ENCODE results near the gene PLD4.
A peak's percentile ranks its signal among the peaks of the same experiment; 100 is the strongest.

The PLD4 gene

DNA sequence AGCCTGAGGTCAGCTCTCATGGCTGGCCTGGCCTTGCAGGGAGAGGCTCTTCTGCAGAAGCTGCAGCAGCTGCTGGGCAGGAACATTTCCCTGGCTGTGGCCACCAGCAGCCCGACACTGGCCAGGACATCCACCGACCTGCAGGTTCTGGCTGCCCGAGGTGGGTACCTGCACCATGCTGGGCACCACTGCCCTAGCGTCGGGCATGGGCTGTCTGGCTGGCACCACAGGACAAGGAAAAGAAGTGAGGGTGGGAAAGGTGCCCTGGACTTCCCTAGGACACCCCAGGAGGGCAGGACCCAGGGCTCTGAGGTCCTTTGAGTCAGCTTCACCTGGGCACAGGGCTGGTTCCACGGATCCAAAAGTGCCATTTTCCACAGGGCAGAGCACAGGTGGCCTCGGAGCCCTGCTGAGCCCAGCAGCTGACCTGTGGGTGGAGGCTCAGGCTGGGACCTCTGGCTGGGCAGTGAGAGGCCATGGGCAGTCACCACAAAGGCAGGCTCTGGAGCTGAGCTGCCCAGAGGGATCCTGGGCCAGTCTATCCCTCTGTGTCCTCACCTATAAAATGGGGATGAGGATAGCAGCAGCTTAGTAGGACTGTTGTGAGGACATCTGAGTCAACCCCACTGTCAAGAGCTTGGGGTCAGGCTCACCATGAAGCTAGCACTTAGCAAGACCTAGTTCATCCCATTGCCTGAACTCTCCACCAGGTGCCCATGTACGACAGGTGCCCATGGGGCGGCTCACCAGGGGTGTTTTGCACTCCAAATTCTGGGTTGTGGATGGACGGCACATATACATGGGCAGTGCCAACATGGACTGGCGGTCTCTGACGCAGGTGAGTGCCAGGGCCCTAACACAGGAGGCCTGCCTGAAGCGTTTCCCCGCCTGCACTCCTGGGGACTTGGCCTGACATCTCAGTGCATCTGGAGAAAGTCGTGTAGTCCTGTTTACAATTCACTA lies 4.9 kb downstream of the PLD4 start:
- no peak for DNase-seq (ENCODE audit: low spot score)

DNA sequence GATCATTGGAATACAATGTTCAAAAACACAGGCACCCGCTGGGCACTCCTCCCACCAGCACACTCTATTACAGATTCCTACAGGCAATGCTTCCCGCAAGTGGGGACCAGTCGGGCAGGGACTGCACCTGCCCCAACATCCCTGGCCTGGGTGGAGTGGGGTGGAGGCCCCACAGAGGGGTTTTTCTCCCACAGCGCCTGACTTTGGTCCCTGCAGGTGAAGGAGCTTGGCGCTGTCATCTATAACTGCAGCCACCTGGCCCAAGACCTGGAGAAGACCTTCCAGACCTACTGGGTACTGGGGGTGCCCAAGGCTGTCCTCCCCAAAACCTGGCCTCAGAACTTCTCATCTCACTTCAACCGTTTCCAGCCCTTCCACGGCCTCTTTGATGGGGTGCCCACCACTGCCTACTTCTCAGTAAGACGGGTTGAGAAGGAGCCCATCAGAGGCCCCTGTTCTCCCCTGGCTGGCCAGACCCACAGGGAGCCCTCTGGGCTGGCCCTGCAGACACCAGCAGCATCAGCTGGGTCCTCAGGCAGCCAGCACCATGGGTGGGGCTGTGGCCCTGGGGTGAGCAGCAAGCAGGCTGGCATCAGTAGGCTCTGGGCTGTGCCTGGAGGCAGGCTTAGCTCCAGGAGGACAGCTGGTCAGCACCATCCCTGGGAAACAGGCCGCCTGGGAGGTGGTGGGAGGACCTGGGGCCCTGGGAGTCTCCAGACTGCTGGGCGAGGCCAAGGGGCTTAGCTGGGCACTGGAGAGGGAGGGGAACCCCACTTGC lies 6.0 kb downstream of the PLD4 start:
- DNase-seq (ENCODE audit: low spot score): no peak

DNA sequence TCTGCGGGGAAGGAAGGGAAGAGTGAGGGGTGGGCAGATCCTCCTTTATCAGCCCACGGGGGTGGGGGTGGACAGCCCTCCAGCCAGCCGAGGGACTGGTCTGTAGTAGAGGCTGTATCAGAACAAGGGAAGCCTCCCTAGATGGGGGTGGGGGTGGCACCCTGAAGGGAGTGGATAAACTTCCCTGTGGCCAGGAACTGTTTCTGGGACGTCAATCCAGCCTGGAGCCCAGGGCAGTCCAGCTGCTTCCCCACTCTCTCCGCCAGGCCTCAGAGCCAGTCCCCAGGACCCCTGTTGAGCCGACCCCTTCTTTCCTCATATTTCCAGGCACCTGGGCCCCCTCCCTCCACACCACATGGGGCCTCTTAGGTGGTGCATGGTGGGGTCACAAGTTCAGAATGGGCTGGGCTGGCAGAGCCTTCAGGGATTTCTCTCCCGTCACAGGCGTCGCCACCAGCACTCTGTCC lies 6.7 kb downstream of the PLD4 start:
- no peak for DNase-seq (ENCODE audit: low spot score)

DNA sequence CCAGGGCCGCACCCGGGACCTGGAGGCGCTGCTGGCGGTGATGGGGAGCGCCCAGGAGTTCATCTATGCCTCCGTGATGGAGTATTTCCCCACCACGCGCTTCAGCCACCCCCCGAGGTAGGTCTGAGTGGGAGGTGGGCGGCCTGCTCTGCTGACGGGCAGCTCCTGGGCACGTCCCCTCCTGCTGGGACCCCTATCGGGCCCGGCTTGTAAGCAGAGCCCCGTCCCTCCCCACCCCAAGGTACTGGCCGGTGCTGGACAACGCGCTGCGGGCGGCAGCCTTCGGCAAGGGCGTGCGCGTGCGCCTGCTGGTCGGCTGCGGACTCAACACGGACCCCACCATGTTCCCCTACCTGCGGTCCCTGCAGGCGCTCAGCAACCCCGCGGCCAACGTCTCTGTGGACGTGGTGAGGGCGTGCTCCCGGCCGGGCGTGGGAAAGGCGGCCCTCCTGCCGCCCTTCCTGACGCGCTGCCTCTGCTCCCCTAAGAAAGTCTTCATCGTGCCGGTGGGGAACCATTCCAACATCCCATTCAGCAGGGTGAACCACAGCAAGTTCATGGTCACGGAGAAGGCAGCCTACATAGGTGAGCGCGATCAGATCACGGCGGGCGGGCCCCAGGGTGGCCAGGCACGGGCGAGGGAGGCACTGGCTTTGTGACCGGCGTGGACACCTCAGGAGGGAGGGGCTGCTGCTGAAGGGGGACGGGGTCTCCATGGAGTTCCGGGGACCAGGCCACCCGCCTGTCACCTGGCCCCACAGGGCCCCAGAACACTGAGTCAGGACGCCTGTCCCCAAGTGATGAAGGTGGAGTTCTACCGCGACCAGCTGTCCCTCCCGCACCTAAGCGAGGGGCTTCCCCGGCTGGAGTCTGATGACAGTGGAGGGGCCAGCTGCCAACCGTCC lies 7.3 kb downstream of the PLD4 start:
- no peak for DNase-seq (ENCODE audit: low spot score)

DNA sequence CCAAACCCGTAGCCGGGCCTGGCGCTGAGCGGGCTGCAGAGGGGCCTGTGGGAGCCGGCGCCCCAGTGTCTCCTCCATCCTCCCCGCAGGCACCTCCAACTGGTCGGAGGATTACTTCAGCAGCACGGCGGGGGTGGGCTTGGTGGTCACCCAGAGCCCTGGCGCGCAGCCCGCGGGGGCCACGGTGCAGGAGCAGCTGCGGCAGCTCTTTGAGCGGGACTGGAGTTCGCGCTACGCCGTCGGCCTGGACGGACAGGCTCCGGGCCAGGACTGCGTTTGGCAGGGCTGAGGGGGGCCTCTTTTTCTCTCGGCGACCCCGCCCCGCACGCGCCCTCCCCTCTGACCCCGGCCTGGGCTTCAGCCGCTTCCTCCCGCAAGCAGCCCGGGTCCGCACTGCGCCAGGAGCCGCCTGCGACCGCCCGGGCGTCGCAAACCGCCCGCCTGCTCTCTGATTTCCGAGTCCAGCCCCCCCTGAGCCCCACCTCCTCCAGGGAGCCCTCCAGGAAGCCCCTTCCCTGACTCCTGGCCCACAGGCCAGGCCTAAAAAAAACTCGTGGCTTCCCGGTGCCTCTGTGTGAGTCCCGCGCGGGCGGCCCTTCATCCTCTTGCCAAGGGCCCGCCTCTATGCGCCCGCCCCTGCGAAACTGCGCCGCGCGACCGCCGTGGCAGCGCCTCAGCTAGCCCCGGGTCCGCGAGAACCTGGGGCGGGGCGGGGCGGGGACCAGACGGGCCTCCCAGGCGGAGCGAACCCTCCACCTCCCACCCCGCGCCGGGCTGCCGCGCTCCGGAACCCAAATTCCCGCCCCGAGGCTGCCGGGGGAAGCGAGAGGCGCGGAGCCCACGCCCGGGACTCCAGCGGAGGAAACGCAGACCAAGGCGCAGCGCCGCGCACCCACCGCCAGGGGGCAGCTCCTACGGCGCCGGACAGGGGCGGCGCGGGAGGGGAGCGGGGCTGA lies 8.3 kb downstream of the PLD4 start:
- DNase-seq (ENCODE audit: low spot score): peak; percentile 90

DNA sequence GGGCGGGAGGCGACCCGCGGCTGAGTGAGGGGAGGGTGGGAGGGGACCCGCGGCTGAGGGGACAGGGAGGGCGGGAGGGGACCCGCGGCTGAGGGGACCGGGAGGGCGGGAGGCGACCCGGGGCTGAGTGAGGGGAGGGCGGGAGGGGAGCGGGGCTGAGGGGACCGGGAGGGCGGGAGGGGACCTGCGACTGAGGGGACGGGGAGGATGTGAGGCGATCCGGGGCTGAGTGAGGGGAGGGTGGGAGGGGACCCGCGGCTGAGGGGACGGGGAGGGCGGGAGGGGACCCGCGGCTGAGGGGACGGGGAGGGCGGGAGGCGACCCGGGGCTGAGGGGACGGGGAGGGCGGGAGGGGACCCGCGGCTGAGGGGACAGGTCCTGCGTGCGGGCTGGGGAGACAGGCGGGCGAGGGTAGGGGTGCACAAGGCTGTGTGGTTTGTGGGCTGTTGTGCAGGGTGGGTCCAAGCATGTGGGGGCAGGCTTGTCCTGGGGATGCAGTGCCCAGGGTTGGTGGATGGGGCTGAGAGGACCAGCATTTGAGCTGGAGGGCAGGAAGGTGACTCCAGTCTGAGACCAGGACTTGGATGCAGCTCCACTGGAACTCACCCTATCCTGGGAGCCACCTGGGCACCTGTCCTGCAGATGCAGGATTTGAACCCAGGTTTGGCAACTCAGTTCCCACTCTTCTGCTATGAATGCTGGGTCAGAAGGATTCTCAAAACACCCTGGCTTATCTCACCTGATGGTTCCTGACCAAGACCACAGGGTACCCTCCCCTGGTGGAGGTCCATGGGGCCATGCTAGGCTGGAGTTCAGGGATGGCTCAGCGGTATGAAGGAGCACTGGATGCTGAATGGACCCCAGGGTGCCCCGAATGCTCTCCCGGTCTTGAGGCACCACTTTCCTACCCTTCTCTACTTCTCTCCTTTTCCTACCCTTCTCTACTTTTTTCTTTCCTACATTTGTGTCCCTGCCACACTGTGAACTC lies 9.4 kb downstream of the PLD4 start:
- no peak for DNase-seq (ENCODE audit: low spot score)

DNA sequence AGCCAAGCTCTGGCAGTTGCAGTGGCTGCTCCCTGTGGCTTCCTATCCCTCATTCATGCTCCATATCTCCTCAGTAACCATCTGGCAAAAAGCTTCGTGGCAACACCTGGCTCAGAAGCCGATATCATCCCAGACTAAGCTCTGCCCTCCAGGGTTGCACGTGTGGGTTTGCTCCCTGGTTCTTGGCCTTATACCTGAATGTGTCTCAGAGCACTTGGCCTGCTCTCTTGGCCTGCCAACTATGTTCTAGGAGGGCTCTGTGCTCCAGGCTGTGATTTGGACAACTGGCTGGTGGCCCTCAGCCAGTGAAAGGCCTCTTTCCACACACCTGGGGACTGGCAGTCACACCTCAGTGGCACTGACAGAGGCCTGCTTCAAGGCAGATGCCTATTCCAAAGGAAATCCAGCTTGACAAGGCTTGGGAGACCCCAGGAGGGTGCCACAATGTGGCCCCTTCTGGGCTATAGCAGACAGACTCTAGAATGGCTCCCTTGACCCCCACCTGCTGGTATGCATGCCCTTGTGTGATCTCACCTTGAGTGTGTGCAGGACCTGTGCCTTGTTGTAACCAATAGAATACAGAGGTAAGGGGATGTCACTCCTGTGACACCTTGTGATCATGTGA lies 10.5 kb downstream of the PLD4 start:
- DNase-seq (ENCODE audit: low spot score): no peak

DNA sequence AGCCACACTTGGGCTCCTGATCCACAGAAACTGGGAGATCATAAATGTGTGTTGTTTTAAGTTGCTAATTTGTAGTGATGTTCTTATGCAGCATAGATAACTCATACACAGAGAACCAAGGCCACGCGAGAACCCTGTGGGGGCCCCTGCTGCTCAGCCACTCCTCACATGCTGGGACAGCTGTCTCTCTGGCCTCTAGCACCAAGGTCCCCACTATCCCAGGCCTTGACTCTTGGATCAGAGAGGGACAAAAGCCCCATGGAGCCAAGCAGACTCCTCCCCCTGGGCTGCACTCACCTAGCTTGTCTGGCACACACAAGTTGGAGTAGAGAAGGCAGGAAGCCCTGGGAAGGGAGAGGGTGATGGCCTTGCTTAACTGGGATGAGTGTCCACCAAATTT lies 11.3 kb downstream of the PLD4 start:
- DNase-seq (ENCODE audit: low spot score): no peak

DNA sequence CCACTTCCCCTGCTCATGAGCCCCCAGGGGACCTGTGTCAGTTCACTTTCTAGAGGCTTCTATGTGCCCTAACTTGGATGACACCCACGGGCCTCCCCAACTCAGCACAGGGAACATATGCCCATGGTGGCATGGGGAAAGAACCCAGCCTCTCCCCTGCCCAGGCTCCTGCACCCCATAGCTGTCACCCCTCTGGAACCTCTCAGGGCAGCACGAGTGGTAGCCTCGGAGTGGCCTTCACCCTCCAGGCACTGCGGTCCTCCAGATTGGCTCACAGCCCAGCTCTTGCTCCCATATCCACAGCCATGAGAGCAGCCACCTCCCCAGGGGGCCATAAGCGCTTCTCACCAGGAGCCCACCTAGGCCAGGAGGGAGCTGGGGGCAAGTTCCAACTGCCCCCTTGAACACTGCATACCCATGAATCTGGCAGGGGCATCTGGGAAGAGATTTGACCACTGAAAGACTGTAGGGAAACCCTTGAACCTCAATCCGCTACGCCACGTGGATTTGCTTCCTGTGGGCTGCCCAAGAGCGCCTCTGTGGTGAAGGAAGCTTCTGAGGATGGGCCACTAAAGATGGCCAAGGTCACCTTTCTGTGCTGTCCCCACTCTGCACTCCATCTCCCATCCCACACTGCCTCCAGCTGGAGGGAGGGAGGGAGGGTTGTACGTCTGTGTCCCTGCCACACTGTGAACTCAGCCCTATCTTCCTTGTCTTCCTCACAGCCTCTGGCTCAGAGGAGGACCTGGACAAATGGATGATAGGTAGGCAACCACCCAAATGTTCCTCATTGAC lies 11.9 kb downstream of the PLD4 start:
- DNase-seq (ENCODE audit: low spot score): no peak

DNA sequence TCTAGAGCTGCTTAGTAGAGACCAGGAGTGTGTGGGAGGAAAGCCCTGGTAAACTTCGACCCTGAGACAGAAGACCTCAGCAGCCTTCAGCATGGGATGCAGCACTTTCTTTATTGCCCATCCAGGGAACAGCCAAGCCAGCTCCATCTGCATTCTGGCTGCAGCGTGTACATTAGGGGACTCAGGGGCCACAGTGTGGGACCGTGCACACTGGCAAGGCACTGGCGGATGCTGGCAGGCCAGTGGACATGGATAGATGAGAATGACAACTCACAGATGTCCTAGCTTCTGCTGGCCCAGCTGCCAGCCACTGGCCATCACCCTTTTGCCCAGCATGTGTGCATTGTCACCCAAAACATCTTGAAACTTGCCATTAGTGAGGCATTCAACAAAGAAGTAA lies 12.5 kb downstream of the PLD4 start:
- no peak for DNase-seq (ENCODE audit: low spot score)

DNA sequence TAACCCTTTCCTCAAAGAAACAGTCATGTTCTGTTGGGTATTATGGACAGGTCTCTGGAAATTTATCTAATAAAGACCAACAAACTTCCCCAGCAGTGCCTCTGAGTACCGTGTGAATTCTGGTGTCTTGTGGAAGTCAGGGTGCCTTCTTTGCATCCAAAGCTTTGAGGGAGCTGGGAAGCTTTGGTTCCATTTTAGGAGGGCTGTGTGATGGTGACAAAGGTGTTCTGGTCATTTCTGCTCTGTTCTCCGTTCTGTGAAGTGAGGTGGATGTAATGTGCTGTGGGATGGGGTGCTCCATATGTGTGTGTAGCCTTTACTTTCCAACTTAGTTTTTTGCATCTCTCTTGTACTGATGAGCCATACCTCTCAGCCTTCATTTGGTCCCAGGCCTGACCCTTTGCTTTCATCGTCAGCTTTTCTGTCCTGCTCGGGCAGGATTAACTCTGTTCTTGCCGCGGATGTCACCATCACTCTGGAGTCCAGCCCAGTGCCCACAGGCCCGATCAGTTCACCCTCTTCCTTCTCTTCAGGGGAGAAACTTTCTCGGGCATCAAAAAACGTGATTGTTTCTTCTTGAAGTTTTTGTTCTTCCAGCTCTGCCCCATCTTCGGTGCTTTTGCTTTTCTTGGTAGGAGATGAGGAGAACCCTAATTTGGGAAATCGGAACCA lies 13.2 kb downstream of the PLD4 start:
- no peak for DNase-seq (ENCODE audit: low spot score)

DNA sequence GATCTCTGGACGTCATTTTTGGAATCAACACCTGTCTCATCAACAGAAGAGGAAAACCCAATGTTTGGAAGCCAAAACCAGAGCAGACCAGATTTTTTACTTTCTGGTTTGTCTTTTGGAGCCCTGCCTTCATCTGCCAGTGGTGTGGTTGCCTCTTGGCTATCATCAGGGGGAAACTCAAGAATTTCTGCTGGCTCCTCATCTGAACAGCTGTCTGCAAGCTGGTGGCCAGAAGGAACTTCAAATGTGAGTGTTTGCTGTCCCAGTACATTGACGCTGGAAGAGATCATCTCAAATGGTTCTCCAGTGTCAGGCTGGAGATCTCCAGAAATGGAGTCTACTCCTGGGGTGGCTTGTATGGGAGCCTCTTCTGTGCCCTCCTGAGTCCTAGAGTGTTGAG lies 13.8 kb downstream of the PLD4 start:
- no peak for DNase-seq (ENCODE audit: low spot score)

DNA sequence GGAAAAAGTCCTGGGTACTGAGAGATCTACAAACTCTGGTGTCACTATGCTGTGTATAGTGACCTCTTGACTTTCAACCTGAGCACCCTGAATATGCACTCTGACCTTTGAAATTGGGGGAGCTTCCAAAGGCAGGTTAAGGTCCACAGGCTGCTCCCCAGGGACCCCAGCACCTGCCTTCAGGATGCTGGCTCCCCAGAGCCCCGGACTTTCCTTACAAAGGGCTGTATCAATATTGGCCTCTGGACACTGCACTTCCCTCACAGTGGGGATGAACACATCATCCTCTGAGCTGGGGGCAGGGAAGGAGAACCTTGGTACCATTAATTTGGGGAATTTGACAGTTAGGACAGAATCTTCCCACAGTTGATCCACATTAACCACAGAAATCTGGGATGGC lies 14.3 kb downstream of the PLD4 start:
- no peak for DNase-seq (ENCODE audit: low spot score)

DNA sequence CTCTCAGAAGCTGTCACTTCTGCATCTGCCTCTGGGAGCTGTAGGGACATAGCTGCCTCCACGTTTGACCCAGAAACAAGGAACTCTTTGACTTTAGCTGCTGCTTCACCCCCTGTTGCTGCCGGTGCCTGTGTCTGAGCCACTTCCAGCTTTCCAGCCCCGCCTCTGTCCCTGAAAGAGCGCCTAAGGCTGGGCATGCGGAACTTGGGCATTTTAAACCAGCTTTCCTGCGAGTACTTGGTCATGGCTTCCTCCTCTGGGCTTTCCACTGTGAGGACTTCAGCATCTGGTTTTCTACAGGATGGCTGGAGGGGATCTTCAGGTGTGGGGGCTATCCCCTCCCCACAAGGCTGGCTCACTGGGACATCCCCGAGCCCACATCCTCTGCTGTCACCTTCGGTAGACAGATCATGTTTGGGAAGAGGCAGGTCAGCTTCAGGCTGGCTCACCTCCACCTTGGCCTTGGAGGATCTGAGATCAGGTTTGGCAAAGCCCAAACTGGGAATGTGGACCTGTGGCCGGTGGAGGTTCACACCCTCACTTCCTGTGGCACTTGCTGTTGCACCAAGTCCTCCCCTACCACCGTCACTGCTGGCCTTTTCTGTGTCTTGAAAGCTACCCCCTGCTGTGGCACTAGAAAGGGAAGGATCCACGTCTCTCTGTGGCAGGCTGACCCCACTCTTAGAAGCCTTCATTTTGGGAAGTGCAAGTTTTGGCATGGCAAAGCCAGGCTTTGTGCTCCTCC lies 15.2 kb downstream of the PLD4 start:
- no peak for DNase-seq (ENCODE audit: low spot score)

DNA sequence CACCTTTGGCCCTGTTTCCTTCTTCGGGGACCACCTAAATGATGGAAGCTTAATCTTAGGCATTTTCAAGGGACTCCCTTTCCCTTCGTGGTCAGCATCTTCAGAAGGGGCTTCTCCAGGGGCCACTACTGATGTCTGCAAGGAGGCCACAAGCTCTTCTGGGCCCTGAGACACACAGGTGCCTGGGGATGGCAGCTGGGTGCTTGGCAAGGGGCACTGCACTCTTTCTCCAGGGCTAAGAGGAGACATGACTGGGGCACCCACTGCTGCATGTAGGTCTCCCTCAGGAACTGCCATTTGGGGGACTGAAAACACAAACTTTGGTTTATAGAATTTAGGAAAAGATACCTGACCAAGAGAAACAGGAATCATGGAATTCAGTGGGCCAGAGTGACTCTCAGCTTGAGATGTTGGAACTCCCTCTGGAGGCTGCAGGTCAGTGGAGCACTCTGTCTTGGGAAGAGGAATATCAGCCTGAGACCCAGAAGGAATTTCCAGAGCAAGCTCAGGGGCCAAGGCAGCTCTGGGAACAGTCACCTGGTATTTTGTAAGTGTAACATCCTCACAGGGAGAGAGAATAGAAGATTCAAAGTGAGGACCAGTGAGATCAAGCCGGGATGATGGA lies 16.0 kb downstream of the PLD4 start:
- no peak for DNase-seq (ENCODE audit: low spot score)

DNA sequence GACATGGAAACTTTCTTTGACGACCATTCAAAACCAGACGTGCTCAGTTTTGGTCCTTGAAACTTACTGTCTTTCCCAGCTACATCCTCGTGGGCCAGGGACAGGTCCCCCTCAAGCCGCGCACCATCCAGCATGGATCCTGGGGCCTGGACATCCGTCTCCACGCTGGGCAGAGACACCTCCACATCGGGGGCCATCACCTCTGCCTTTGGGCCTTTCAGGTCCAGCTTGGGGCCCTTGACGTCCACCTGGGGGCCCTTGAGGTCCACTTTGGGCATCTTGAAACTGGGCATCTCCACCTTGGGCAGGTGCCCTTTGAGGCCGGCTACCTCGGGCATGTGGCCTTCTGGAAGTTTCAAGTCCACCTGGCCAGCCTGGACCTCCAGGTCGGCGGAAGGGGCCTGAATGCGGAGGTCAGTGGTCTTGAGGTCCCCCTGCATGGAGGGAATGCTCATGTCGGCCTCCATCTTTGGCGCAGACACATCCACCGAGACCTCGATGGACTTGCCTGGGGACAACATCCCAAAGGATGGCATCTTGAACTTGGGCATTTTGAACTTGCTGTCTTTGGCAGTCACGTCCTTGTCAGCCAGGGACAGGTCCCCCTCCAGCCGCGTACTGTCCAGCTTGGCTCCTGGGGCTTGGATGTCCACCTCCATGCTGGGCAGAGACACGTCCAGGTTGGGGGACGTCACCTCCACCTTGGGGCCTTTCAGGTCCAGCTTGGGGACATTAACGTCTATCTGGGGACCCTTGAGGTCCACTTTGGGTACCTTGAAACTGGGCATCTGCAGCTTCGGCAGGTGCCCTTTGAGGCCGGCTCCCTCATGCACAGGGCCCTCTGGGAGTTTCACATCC lies 17.1 kb downstream of the PLD4 start:
- no peak for DNase-seq (ENCODE audit: low spot score)
